Tibial nerve (tissue), 4 donors: ENCODE measurements around the gene DHX30. TPM values are rescaled to one million over a fixed set of nuclear protein-coding genes. Genes with fewer than 3 reads are reported as not detected.
A peak's percentile ranks its signal among the peaks of the same experiment; 100 is the strongest.

ENCODE experiments used
- DNase-seq, 2 donors: peaks; one replicate each; pipeline ENCODE4 v3.0.0-alpha.2; 2019; ENCODE audit warnings: low spot score in 2 of 2
- H3K27ac ChIP-seq, 4 donors: fragments of 200-600 bp; sonication (generic) in 3 of 4; one replicate each; pipeline ENCODE4 v1.5.1; 2017 to 2019; ENCODE audit warnings: mild to moderate bottlenecking in 1 of 4
- H3K27me3 ChIP-seq, 2 donors: fragments of 200-600 bp; sonication (generic) in 1 of 2; one replicate each; pipeline versions ENCODE4 v1.5.1 to v1.6.0; 2017 to 2019
- H3K36me3 ChIP-seq, 3 donors: fragments of 200-600 bp; sonication (generic); one replicate each; pipeline ENCODE4 v1.5.1; 2018 to 2019
- H3K4me1 ChIP-seq, 4 donors: fragments of 200-600 bp; sonication (generic) in 3 of 4; one replicate each; pipeline ENCODE4 v1.5.1; 2017 to 2019
- H3K4me3 ChIP-seq, 4 donors: fragments of 200-600 bp; sonication (generic) in 3 of 4; one replicate each; pipeline ENCODE4 v1.5.1; 2017 to 2019; ENCODE audit warnings: mild to moderate bottlenecking in 1 of 4, moderate library complexity in 1 of 4
- H3K9me3 ChIP-seq, 4 donors: fragments of 200-600 bp; sonication (generic) in 3 of 4; one replicate each; pipeline ENCODE4 v1.5.1; 2017 to 2019
- EP300 ChIP-seq, 2 donors: sonication (generic); formaldehyde crosslinking; IDR thresholded peaks; one replicate each; pipeline ENCODE4 v1.6.1; 2017; ENCODE audit warnings: antibody characterized with exemption in 2 of 2, mild to moderate bottlenecking in 1 of 2
- POLR2A ChIP-seq, 2 donors: fragments of 450-650 bp; IDR thresholded peaks; one replicate each; pipeline ENCODE4 v1.6.1; 2017; ENCODE audit warnings: antibody characterized with exemption in 2 of 2, mild to moderate bottlenecking in 2 of 2, moderate library complexity in 2 of 2
- WGBS, 2 donors: methylation state at CpG; one replicate each; pipeline ENCODE4 v1.1.5; 2018; 5-methylcytosine and 5-hydroxymethylcytosine counted together
- total RNA-seq, 4 donors: library from RNA; depleted of rRNA; stranded (reverse); fragments of >200 nt; gene quantifications; one replicate each; pipeline ENCODE4 v1.1.0, GENCODE V29; 2016
- TF ChIP-seq, protein P1 (sequence below), 5 experiments: fragments of 200-600 bp in 3 of 5; fragments of 450-650 bp in 2 of 5; sonication (generic) in 3 of 5; IDR thresholded peaks; one replicate each; pipeline ENCODE4 v1.5.1; 2016 to 2019; ENCODE audit warnings: antibody characterized with exemption in 5 of 5, mild to moderate bottlenecking in 3 of 5, moderate library complexity in 2 of 5

Gene DHX30
- total RNA-seq, 4 donors from 2014 or later, result 71.9 to 86.4 (median 78.8) TPM

GRCh38 chr3:47846880-47847248, 43.9 kb downstream of the DHX30 start:
- H3K27me3 ChIP-seq, result no peaks in the 10 kb centered on the region

GRCh38 chr3:47847260-47847659, 44.3 kb downstream of the DHX30 start:
- no peaks in the 10 kb centered on the region for H3K9me3 ChIP-seq
- H3K36me3 ChIP-seq, result peaks cover 3 to 99% (median 42%) of the 10 kb centered on the region in 3 donors
- 87 to 88% methylated on average over 4 to 7 of the region's 11 CpGs for WGBS, 2 donors
- no peaks in the 10 kb centered on the region for H3K4me1 ChIP-seq
- no peak overlapping the region for H3K27ac ChIP-seq
- no peak for DNase-seq
- TF ChIP-seq EP300 (IDR thresholded peaks at IDR 0.05) (no peak), POLR2A (IDR thresholded peaks at IDR 0.05) (no peak)
- TF ChIP-seq, protein P1, sequence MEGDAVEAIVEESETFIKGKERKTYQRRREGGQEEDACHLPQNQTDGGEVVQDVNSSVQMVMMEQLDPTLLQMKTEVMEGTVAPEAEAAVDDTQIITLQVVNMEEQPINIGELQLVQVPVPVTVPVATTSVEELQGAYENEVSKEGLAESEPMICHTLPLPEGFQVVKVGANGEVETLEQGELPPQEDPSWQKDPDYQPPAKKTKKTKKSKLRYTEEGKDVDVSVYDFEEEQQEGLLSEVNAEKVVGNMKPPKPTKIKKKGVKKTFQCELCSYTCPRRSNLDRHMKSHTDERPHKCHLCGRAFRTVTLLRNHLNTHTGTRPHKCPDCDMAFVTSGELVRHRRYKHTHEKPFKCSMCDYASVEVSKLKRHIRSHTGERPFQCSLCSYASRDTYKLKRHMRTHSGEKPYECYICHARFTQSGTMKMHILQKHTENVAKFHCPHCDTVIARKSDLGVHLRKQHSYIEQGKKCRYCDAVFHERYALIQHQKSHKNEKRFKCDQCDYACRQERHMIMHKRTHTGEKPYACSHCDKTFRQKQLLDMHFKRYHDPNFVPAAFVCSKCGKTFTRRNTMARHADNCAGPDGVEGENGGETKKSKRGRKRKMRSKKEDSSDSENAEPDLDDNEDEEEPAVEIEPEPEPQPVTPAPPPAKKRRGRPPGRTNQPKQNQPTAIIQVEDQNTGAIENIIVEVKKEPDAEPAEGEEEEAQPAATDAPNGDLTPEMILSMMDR (IDR thresholded peaks at IDR 0.05), result no peak
- no peak overlapping the region for H3K4me3 ChIP-seq
- H3K27me3 ChIP-seq, result no peaks in the 10 kb centered on the region

More at GRCh38 chr3:47846880-47847248, 43.9 kb downstream of the DHX30 start:
- Histone ChIP-seq H3K36me3 (peaks cover 3 to 100% (median 42%) of the 10 kb centered on the region in 3 donors), H3K27ac (no peak overlapping the region), H3K4me3 (no peak overlapping the region), H3K9me3 (no peaks in the 10 kb centered on the region), H3K4me1 (no peaks in the 10 kb centered on the region)
- TF ChIP-seq EP300 (IDR thresholded peaks at IDR 0.05), result no peak
- TF ChIP-seq POLR2A (IDR thresholded peaks at IDR 0.05), result no peak
- TF ChIP-seq, protein P1 (IDR thresholded peaks at IDR 0.05), result no peak
- no peak for DNase-seq
- WGBS, 2 donors, result 77 to 80% methylated on average over 6 to 9 of the region's 10 CpGs

DNA sequence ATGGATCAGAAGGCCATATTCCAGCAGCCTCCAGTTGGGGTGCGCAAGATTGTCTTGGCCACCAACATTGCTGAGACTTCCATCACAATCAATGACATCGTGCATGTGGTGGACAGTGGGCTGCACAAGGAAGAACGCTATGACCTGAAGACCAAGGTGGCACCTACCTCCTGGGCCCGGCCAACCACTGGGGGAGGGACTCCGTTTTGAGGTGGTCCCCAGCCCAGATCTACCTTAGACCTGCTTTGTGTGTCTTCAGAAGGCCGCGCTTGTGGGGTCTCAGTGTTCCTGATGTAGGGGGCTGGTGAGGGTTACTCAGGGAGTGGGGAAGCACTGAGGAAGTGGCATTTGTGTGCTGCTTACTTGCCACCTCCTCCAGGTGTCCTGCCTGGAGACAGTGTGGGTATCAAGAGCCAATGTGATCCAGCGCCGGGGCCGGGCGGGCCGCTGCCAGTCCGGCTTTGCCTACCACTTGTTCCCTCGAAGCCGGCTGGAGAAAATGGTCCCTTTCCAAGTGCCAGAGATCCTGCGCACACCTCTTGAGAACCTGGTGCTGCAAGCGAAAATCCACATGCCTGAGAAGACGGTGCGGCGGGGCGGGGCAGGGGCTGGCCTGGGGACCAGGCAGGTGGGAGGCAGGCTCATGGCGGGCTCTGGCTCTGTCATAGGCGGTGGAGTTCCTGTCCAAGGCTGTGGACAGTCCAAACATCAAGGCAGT, 45.0 kb downstream of the DHX30 start:
- DNase-seq, result no peak
- Histone ChIP-seq H3K27me3 (no peaks in the 10 kb centered on the region), H3K4me1 (no peaks in the 10 kb centered on the region), H3K4me3 (no peak overlapping the region), H3K36me3 (peaks cover 0 to 99% (median 37%) of the 10 kb centered on the region in 3 donors), H3K27ac (no peak overlapping the region), H3K9me3 (no peaks in the 10 kb centered on the region)
- WGBS, 2 donors, result 90 to 95% methylated on average over 21 to 23 of the region's 23 CpGs
- no peak for TF ChIP-seq POLR2A (IDR thresholded peaks at IDR 0.05)
- TF ChIP-seq EP300 (IDR thresholded peaks at IDR 0.05), result no peak
- TF ChIP-seq, protein P1 (IDR thresholded peaks at IDR 0.05), result no peak

GRCh38 chr3:47848599-47849117, 45.7 kb downstream of the DHX30 start:
- Histone ChIP-seq H3K27ac (no peak overlapping the region), H3K9me3 (no peaks in the 10 kb centered on the region), H3K4me3 (no peak overlapping the region), H3K27me3 (no peaks in the 10 kb centered on the region), H3K4me1 (no peaks in the 10 kb centered on the region), H3K36me3 (peaks cover 0 to 99% (median 32%) of the 10 kb centered on the region in 3 donors)
- no peak for DNase-seq
- 80 to 81% methylated on average over 15 to 23 of the region's 23 CpGs for WGBS, 2 donors
- peak in 1 of 2 donors; percentile 8 for TF ChIP-seq EP300 (IDR thresholded peaks at IDR 0.05)
- TF ChIP-seq, protein P1 (IDR thresholded peaks at IDR 0.05), result no peak

GRCh38 chr3:47849186-47849698, 46.3 kb downstream of the DHX30 start:
- TF ChIP-seq POLR2A (IDR thresholded peaks at IDR 0.05) (no peak), EP300 (IDR thresholded peaks at IDR 0.05) (no peak)
- TF ChIP-seq, protein P1 (IDR thresholded peaks at IDR 0.05), result no peak
- H3K4me3 ChIP-seq, result no peak overlapping the region
- H3K27me3 ChIP-seq, result no peaks in the 10 kb centered on the region
- peaks cover 0 to 99% (median 26%) of the 10 kb centered on the region in 3 donors for H3K36me3 ChIP-seq
- no peaks in the 10 kb centered on the region for H3K4me1 ChIP-seq
- DNase-seq, result no peak
- no peaks in the 10 kb centered on the region for H3K9me3 ChIP-seq
- WGBS, 2 donors, result 70 to 73% methylated on average over 12 to 14 of the region's 14 CpGs
- no peak overlapping the region for H3K27ac ChIP-seq
